NB4 (cell line): ENCODE measurements around the gene FYCO1.

Experiments used
- CTCF ChIP-seq: IDR thresholded peaks from one replicate; pipeline ENCODE4 v1.5.1; 2012; ENCODE audit warnings: low read depth, low read length
- MYC ChIP-seq: IDR thresholded peaks from 2 replicates; pipeline ENCODE4 v1.6.1; 2011; ENCODE audit warnings: low read depth, low read length
- POLR2A ChIP-seq: IDR thresholded peaks from 2 replicates; pipeline ENCODE4 v1.6.1; 2011; ENCODE audit warnings: mild to moderate bottlenecking; ENCODE audit not compliant: insufficient read length; ENCODE audit errors: extremely low read depth

GRCh38 chr3:45994419-45995235 is 997 bp downstream of the FYCO1 start:
- no peak for TF ChIP-seq POLR2A
- no peak for TF ChIP-seq CTCF
- TF ChIP-seq MYC = peak; percentile 90
